NB4 (cell line): Measurements from ENCODE around the gene POLR1C.

Experiments
- MYC ChIP-seq: IDR thresholded peaks from 2 replicates; pipeline ENCODE4 v1.6.1; 2011; ENCODE audit warnings: low read depth, low read length
- POLR2A ChIP-seq: IDR thresholded peaks from 2 replicates; pipeline ENCODE4 v1.6.1; 2011; ENCODE audit warnings: mild to moderate bottlenecking; ENCODE audit not compliant: insufficient read length; ENCODE audit errors: extremely low read depth
- TF ChIP-seq, protein P1 (sequence below): IDR thresholded peaks from one replicate; pipeline ENCODE4 v1.5.1; 2012; ENCODE audit warnings: low read depth, low read length
- TF ChIP-seq, protein P2 (sequence below): IDR thresholded peaks from 2 replicates; pipeline ENCODE4 v1.6.1; 2011; ENCODE audit warnings: low read depth, low read length

DNA sequence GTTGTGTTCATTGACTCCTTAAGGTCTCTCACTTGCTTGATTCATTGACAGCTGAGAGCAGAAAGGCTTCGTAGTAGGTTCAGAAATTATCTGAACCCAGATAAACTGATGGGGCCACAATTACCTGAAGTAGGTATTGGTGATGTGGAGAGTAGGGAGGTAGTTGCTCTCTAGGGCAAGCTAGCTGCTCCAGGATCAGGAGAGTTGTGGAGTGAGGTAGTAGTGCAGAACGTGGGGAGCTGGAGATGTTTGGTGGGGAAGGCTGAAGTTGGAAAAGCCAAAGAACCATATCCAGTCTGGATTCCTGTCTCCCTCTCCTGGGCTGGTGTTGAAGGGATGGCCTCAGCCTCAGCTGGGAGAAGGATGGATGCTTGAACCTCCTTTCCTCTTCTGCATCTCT lies 23.7 kb upstream of the POLR1C start:
- TF ChIP-seq MYC (no peak), POLR2A (no peak)
- TF ChIP-seq, protein P1, sequence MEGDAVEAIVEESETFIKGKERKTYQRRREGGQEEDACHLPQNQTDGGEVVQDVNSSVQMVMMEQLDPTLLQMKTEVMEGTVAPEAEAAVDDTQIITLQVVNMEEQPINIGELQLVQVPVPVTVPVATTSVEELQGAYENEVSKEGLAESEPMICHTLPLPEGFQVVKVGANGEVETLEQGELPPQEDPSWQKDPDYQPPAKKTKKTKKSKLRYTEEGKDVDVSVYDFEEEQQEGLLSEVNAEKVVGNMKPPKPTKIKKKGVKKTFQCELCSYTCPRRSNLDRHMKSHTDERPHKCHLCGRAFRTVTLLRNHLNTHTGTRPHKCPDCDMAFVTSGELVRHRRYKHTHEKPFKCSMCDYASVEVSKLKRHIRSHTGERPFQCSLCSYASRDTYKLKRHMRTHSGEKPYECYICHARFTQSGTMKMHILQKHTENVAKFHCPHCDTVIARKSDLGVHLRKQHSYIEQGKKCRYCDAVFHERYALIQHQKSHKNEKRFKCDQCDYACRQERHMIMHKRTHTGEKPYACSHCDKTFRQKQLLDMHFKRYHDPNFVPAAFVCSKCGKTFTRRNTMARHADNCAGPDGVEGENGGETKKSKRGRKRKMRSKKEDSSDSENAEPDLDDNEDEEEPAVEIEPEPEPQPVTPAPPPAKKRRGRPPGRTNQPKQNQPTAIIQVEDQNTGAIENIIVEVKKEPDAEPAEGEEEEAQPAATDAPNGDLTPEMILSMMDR = no peak
- TF ChIP-seq, protein P2, sequence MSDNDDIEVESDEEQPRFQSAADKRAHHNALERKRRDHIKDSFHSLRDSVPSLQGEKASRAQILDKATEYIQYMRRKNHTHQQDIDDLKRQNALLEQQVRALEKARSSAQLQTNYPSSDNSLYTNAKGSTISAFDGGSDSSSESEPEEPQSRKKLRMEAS = no peak
